ENCODE data around the gene KREMEN1. TPM values are rescaled to one million over a fixed set of nuclear protein-coding genes. Genes with fewer than 3 reads are reported as not detected.

KREMEN1 gene
- total and polyA plus RNA-seq, 2 experiments from 2014 or later: 7.5 to 10.5 TPM

DNA sequence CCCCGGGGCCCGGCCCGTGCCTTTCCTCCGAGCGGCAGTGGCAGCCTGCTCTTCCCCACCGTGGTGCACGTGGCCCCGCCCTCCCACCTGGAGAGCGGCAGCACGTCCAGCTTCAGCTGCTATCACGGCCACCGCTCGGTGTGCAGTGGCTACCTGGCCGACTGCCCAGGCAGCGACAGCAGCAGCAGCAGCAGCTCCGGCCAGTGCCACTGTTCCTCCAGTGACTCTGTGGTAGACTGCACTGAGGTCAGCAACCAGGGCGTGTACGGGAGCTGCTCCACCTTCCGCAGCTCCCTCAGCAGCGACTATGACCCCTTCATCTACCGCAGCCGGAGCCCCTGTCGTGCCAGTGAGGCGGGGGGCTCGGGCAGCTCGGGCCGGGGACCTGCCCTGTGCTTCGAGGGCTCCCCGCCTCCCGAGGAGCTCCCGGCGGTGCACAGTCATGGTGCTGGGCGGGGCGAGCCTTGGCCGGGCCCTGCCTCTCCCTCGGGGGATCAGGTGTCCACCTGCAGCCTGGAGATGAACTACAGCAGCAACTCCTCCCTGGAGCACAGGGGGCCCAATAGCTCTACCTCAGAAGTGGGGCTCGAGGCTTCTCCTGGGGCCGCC, 23.1 kb upstream of the KREMEN1 start:
- WGBS (ENCODE audit: low lambda C conversion rate, missing lambda C conversion rate): 96% methylated on average over 26 of the region's 38 CpGs
- Histone ChIP-seq H3K27ac (no peak overlapping the region), H2AFZ (no peak overlapping the region), H3K36me3 (replicated peaks; ENCODE audit: insufficient read depth, low read depth) (no peaks in the 10 kb centered on the region), H3K4me2 (no peak overlapping the region), H3K9me2 (replicated peaks; ENCODE audit: insufficient read depth) (no peaks in the 10 kb centered on the region), H3K9me3 (ENCODE audit: low read depth) (no peaks in the 10 kb centered on the region), H4K20me1 (ENCODE audit: insufficient read depth, poor library complexity, severe bottlenecking) (no peaks in the 10 kb centered on the region), H3K79me2 (no peaks in the 10 kb centered on the region), H3K4me1 (ENCODE audit: insufficient read depth) (no peaks in the 10 kb centered on the region), H3K4me3 (no peak overlapping the region), H3K27me3 (no peaks in the 10 kb centered on the region)
- DNase-seq (ENCODE audit: low spot score): no peak
- TF ChIP-seq, protein P1, sequence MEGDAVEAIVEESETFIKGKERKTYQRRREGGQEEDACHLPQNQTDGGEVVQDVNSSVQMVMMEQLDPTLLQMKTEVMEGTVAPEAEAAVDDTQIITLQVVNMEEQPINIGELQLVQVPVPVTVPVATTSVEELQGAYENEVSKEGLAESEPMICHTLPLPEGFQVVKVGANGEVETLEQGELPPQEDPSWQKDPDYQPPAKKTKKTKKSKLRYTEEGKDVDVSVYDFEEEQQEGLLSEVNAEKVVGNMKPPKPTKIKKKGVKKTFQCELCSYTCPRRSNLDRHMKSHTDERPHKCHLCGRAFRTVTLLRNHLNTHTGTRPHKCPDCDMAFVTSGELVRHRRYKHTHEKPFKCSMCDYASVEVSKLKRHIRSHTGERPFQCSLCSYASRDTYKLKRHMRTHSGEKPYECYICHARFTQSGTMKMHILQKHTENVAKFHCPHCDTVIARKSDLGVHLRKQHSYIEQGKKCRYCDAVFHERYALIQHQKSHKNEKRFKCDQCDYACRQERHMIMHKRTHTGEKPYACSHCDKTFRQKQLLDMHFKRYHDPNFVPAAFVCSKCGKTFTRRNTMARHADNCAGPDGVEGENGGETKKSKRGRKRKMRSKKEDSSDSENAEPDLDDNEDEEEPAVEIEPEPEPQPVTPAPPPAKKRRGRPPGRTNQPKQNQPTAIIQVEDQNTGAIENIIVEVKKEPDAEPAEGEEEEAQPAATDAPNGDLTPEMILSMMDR (IDR thresholded peaks at IDR 0.05; ENCODE audit: poor library complexity): no peak
- TF ChIP-seq EZH2phosphoT487 (IDR thresholded peaks at IDR 0.05; ENCODE audit: low read depth, severe bottlenecking, unreplicated experiment) (no peak), EZH2 (IDR thresholded peaks at IDR 0.05; ENCODE audit: borderline replicate concordance) (no peak)

DNA sequence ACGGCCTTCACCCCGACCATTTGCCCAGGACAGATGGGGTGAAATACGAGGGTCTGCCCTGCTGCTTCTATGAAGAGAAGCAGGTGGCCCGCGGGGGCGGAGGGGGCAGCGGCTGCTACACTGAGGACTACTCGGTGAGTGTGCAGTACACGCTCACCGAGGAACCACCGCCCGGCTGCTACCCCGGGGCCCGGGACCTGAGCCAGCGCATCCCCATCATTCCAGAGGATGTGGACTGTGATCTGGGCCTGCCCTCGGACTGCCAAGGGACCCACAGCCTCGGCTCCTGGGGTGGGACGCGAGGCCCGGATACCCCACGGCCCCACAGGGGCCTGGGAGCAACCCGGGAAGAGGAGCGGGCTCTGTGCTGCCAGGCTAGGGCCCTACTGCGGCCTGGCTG, 22.4 kb upstream of the KREMEN1 start:
- no peak overlapping the region for H3K27ac ChIP-seq
- TF ChIP-seq EZH2phosphoT487 (IDR thresholded peaks at IDR 0.05; ENCODE audit: low read depth, severe bottlenecking, unreplicated experiment) (no peak), EZH2 (IDR thresholded peaks at IDR 0.05; ENCODE audit: borderline replicate concordance) (no peak)
- TF ChIP-seq, protein P1 (IDR thresholded peaks at IDR 0.05; ENCODE audit: poor library complexity): no peak
- no peaks in the 10 kb centered on the region for H3K9me2 ChIP-seq (replicated peaks; ENCODE audit: insufficient read depth)
- H3K4me2 ChIP-seq: no peak overlapping the region
- no peak overlapping the region for H2AFZ ChIP-seq
- WGBS (ENCODE audit: low lambda C conversion rate, missing lambda C conversion rate): 98% methylated on average over 23 of the region's 24 CpGs
- DNase-seq (ENCODE audit: low spot score): no peak
- no peak overlapping the region for H3K4me3 ChIP-seq
- no peaks in the 10 kb centered on the region for H3K27me3 ChIP-seq
- no peaks in the 10 kb centered on the region for H3K36me3 ChIP-seq (replicated peaks; ENCODE audit: insufficient read depth, low read depth)
- no peaks in the 10 kb centered on the region for H3K4me1 ChIP-seq (ENCODE audit: insufficient read depth)
- no peaks in the 10 kb centered on the region for H3K9me3 ChIP-seq (ENCODE audit: low read depth)
- H3K79me2 ChIP-seq: no peaks in the 10 kb centered on the region
- H4K20me1 ChIP-seq (ENCODE audit: insufficient read depth, poor library complexity, severe bottlenecking): no peaks in the 10 kb centered on the region

DNA sequence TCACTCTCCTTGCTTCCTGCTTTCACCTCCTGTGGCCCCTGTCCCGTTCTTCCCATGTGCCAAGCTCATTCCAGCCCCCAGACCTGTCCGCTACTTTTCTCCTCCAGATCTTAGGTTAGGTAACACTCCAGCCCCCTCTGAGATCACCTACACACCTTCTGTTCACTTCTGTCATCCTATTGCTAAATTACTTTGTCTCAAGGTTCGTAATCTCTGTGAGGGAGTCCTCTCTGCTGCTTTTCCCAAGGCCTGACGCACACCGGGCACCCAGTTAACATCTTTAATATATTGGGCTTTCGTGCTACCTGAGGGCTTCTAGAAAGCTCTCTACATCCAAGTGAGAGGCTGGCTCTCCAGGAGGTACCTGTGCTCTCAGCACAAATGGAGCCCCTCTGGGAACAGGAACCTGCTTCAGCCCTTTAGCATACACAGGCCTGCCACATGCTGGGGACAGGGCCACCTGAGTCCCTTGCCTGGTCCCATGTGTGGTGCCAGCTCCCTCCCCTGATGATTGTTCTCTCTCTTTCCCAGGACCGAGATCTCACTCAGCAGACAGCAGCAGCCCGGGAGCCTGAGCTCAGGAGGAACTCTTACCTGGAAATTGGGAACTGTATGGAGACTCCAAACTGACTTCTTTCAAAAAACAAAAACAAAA, 19.7 kb upstream of the KREMEN1 start:
- Histone ChIP-seq H2AFZ (no peak overlapping the region), H3K27ac (no peak overlapping the region), H3K4me1 (ENCODE audit: insufficient read depth) (no peaks in the 10 kb centered on the region), H3K9me3 (ENCODE audit: low read depth) (no peaks in the 10 kb centered on the region), H3K4me2 (no peak overlapping the region), H3K79me2 (no peaks in the 10 kb centered on the region), H3K4me3 (no peak overlapping the region), H3K36me3 (replicated peaks; ENCODE audit: insufficient read depth, low read depth) (no peaks in the 10 kb centered on the region), H3K9me2 (replicated peaks; ENCODE audit: insufficient read depth) (no peaks in the 10 kb centered on the region), H4K20me1 (ENCODE audit: insufficient read depth, poor library complexity, severe bottlenecking) (no peaks in the 10 kb centered on the region), H3K27me3 (no peaks in the 10 kb centered on the region)
- TF ChIP-seq, protein P1 (IDR thresholded peaks at IDR 0.05; ENCODE audit: poor library complexity): no peak
- no peak for TF ChIP-seq EZH2phosphoT487 (IDR thresholded peaks at IDR 0.05; ENCODE audit: low read depth, severe bottlenecking, unreplicated experiment)
- TF ChIP-seq EZH2 (IDR thresholded peaks at IDR 0.05; ENCODE audit: borderline replicate concordance): no peak
- WGBS (ENCODE audit: low lambda C conversion rate, missing lambda C conversion rate): 93% methylated on average over 8 of the region's 8 CpGs
- DNase-seq (ENCODE audit: low spot score): no peak
